Left renal cortex interstitium (tissue), 4 donors: ENCODE measurements around the gene RNF138. TPM values are rescaled to one million over a fixed set of nuclear protein-coding genes. Genes with fewer than 3 reads are reported as not detected.
"Not testable (repeated sequence)": the region's sequence is repeated elsewhere in the genome, so short reads cannot be mapped to it uniquely, and the experiment has no call there.

Experiments used
- DNase-seq, 4 donors: peaks; one replicate each; pipeline ENCODE4 v3.0.0-alpha.2; 2013; ENCODE audit warnings: low read depth in 4 of 4, low spot score in 2 of 4, missing footprints in 1 of 4
- polyA plus RNA-seq, 4 donors: library from polyadenylated mRNA; unstranded; fragments of 120-200 nt; gene quantifications; one replicate each; pipeline ENCODE4 v1.2.1, GENCODE V29; 2013; ENCODE audit not compliant: insufficient read length in 4 of 4

The RNF138 gene, protein sequence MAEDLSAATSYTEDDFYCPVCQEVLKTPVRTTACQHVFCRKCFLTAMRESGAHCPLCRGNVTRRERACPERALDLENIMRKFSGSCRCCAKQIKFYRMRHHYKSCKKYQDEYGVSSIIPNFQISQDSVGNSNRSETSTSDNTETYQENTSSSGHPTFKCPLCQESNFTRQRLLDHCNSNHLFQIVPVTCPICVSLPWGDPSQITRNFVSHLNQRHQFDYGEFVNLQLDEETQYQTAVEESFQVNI
- polyA plus RNA-seq: 10 to 100 TPM; 49.5 to 63.0 (median 58.3) TPM

GRCh38 chr18:32091724-32092421, at the start of gene RNF138:
TSS of gene RNF138 (plus strand) at chr18:32091874. CDS start at chr18:32092777, 903 bp downstream.
- DNase-seq: peak; percentile 66 to 88 (median 74)

GRCh38 chr18:32042337-32042736, 49.3 kb upstream of the RNF138 start:
- no peak for DNase-seq

GRCh38 chr18:32048507-32049091, 43.1 kb upstream of the RNF138 start:
- DNase-seq: no peak

DNA sequence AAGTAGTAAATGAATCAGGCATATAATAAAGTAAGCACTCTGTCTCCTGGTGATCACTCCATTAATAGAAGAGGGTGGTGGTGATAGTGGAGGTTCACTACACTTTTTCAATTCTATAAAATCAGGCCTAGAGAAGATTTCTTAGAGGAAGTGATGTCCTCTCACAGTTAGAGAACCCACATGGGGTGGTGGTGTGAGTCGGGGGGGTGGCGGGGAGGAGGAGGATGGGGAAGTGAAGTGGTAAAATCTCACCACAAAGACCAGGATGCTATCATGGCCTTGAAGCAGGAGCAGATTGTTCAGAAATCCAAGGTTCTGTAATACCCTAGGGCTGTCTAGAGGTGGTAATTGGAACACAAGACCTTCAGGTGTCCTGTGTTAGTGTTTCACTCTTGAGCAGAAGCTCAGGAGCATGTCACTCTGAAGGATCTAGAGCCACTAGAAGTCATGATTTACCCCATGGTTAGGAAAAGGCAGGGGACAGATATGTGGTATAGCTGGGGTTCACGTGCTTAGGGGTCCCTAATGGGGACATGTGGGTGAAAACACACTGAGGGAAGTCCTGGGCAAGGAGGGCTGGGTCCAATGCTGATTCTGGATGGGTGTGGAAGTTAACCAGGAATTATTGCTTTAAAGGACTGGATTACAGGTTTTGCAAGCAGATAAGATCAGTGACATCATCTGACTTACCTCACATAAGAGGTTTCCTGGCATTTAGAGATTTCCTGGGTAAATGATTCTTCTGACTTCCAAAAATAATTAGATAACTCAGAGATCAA, 42.1 kb upstream of the RNF138 start:
- DNase-seq: no peak

- DNase-seq: no peak
Observed at GRCh38 chr18:32056613-32057358, 34.9 kb upstream of the RNF138 start.

DNA sequence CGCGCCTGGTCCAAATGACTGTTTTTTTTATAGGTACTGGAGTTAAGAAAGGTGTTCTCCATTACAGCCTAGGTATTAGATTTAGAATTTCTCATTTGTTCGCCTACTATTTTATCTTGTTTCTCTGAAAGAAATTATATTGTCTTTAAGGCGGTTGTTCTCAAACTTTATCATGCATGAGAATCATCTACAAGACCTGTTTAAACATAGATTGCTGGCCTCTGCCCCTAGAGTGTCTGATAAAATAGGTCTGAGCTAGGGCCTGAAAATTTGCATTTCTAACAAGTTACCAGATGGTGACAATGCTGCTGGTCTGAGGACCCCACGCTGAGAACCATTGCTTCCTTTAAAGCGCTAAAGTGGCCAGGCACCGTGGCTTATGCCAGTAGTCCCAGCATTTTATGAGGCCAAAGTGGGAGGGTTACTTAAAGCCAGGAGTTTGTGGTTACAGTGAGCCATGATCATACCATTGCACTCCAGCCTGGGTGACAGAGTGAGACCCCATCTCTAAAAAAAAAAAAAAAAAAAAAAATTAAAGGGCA, 34.0 kb upstream of the RNF138 start:
- DNase-seq: no peak

DNA sequence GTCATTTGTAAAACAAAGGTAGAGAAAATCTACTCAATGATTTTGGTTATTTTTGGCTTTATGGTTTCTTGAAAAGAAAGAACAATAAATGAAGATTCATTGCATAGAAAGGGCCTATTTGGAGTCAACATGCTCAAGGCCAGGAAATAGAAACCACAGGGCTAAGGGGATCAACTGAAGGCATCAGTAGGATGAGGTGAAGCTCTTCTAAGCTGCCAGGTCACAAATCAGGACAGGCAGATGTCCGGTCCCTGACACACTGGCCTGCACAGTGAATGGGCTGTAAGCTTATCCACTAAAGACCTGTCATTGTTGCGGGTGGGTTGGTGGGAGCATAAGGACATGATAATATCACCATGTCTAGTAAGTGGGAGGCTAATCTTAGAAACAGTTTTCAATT, 31.6 kb upstream of the RNF138 start:
- no peak for DNase-seq

GRCh38 chr18:32067375-32068167, 24.1 kb upstream of the RNF138 start:
- no peak for DNase-seq

DNA sequence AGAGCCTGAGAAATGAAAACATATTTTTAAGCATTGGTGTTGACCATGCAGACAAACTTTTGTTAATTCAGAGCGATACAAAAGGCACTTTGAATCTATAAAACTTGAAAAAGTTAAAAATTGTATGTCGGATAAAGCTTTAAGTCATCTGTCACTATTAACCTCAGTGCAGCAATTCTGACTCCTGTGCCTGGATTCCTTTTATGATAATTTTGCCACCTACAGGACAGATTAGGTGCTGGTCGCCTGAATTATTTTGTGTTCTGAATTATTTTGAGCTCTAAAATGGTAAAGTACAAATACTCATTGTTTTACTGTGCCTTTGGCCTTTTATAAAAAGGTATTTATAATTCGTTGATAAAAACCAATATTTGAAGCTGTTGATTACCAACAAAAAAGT, 19.4 kb upstream of the RNF138 start:
- no peak for DNase-seq

GRCh38 chr18:32074206-32074605, 17.5 kb upstream of the RNF138 start:
- DNase-seq: no peak

GRCh38 chr18:32078845-32079244, 12.8 kb upstream of the RNF138 start:
- no peak for DNase-seq

- DNase-seq: no peak
Observed at GRCh38 chr18:32081881-32082280, 9.8 kb upstream of the RNF138 start.

- DNase-seq: no peak
Observed at GRCh38 chr18:32083781-32084180, 7.9 kb upstream of the RNF138 start.

- DNase-seq: no peak
Observed at GRCh38 chr18:32086881-32087280, 4.8 kb upstream of the RNF138 start.

DNA sequence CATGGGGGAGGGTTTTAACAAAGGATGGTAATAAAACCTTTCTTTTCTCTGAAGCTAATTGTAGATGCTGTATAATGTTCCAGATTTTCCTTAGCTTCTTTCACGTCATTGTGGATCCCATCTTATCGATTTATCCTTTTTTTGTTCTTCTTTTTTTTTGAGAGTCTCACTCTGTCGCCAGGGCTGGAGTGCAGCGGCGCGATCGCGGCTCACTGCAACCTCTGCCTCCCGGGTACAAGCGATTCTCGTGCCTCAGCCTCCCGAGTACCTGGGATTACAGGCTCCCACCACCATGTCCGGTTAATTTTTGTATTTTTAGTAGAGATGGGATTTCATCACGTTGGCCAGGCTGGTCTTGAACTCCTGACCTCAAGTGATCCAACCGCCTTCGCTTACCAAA, 843 bp upstream of the RNF138 start:
- DNase-seq: not testable (repeated sequence)

DNA sequence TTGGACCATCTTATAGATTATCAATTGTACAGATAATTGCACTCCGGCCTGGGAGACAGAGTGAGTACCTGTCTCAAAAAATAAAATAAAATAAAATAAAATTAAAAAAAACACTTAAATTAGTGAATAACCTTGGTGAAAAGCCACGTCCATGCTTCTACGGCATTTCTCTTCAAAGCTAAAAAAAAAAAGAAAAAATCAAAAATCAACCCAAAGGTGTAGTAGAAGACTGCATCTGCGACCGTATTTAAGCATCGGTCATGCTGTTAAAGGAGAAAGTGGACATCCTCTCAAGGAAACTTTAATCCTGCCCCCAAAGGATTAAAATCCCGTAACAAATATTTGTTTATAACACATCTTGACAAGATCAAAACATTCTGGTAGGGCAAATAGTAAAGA, 350 bp upstream of the RNF138 start:
- no peak for DNase-seq

GRCh38 chr18:32092422-32093101, 888 bp downstream of the RNF138 start:
- DNase-seq: peak; percentile 88 to 96 (median 95)

- DNase-seq: peak; percentile 46 to 70 (median 54)
Observed at GRCh38 chr18:32093102-32093511, 1.4 kb downstream of the RNF138 start.

GRCh38 chr18:32093523-32093922, 1.8 kb downstream of the RNF138 start:
- peak in 1 of 4 donors; percentile 18 for DNase-seq
